ENCODE data around the gene FAR2.

GRCh38 chr12:29145372-29146170, 3.5 kb upstream of the FAR2 start:
- TF ChIP-seq, protein P1, sequence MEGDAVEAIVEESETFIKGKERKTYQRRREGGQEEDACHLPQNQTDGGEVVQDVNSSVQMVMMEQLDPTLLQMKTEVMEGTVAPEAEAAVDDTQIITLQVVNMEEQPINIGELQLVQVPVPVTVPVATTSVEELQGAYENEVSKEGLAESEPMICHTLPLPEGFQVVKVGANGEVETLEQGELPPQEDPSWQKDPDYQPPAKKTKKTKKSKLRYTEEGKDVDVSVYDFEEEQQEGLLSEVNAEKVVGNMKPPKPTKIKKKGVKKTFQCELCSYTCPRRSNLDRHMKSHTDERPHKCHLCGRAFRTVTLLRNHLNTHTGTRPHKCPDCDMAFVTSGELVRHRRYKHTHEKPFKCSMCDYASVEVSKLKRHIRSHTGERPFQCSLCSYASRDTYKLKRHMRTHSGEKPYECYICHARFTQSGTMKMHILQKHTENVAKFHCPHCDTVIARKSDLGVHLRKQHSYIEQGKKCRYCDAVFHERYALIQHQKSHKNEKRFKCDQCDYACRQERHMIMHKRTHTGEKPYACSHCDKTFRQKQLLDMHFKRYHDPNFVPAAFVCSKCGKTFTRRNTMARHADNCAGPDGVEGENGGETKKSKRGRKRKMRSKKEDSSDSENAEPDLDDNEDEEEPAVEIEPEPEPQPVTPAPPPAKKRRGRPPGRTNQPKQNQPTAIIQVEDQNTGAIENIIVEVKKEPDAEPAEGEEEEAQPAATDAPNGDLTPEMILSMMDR (conservative IDR thresholded peaks at IDR 0.05; ENCODE audit: low read depth in 2 of 2), result no peak
- TF ChIP-seq EZH2 (IDR thresholded peaks at IDR 0.05; ENCODE audit: low read depth, unreplicated experiment), result no peak

All from GM23338 (cell line).